HG03342 (cell line): ENCODE measurements around the gene ARID1B.

Experiments
- ATAC-seq: cut with Tn5 transposase; IDR thresholded peaks from one replicate; pipeline ENCODE4 v1.9.1; 2021; ENCODE audit warnings: mild to moderate bottlenecking, moderate library complexity; ENCODE audit not compliant: unreplicated experiment

ARID1B gene

DNA sequence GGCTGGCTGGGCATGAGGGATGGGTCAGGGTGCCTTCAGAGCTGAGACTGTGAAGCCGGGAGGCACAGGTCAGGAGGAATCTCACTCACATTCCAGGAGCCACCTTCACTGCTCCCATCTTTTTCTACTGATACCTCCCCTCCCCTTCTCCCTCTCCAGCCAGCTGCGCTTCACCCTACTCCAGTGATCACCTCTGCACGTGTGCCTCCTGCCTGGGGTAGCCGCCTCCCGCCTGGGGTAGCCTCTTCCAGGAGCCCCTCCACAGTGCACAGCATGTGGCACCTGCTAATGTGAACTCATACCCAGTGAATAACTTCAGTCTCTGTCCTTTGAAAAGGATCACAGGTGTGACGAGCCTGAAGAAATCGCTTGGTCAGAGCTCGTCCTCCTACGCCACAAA, 313.6 kb downstream of the ARID1B start:
- ATAC-seq, result no peak

GRCh38 chr6:157091243-157091642, 314.1 kb downstream of the ARID1B start:
- no peak for ATAC-seq

- no peak for ATAC-seq
Observed at GRCh38 chr6:157091856-157092460, 314.8 kb downstream of the ARID1B start.

DNA sequence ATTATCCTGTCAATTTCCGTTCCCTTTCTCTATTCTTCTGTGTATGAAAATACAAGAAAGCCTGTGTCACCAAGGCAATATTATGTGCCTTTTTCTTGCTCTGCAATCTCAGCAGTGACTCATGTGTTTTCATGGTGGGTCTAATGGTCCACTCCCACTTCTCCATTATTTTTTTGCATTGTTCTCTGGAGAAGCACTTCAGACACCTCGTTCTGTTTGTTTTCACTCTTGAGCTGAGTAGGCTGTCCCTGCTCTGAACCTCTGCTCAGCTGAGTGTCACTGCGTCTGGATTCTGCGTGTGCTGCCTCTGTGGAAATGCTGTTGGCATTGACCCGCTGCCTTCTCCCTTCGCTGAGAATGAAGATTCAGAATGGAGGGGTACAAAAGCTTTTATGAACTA, 315.6 kb downstream of the ARID1B start:
- no peak for ATAC-seq

GRCh38 chr6:157093536-157093935, 316.4 kb downstream of the ARID1B start:
- ATAC-seq, result no peak

- ATAC-seq, result peak; percentile 67
Observed at GRCh38 chr6:157094038-157094437, 316.9 kb downstream of the ARID1B start.

DNA sequence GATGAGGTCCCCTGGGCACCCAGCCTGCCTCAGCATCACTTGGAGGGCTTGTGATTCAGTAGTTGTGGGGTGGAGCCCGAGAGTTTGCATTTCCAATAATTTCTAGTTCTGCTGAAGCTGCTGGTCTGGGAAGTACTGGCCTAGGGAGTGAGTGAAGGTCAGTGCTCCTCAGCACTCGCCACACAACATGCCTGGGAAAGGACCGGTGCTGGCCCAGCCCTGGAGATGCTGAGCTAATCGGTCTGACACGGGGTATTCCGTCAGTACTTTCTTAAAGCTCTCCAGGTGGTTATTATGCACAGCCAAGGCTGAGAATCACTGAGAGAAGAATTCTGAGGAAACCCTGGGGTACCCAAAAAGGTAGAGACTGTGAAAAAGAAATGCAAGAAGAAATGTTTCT, 317.9 kb downstream of the ARID1B start:
- no peak for ATAC-seq

DNA sequence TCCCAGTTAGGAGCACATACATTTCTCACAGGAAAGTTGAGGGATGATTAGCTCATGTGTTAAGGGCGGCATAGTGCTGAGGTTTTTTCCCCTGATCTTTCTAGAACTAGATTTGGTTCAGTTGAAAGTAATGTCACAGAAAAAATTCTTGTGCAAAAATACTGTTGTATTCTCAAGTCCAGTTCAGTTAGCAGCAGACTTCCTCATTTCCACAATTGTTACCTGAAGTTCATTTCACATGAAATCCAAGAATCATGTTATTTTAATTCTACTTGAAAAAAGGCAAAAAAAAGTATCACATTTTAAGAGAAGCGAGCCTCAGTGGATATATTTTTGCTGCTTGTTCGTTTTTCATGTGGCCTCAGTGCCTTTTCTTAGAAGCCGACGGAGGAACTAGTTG, 318.4 kb downstream of the ARID1B start:
- no peak for ATAC-seq

DNA sequence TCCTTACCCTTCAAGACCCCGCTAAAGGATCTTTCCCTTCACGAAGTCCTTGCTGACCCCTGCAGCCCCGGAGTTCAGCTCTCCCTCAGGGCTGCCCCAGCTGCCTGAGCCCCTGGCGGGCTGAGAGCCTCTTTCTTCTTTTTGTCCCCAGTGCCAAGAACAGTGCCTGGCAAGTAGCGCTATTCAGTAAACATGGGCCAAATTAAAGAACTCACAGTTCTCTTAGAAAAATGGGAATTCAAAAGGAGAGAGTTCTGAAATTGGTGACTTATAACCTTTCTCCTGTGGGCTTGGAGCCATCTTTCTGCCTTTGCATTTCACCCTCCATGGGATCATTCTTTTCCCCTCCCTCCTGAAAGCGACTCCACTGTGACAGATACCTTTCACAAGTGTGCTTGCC, 318.9 kb downstream of the ARID1B start:
- no peak for ATAC-seq

DNA sequence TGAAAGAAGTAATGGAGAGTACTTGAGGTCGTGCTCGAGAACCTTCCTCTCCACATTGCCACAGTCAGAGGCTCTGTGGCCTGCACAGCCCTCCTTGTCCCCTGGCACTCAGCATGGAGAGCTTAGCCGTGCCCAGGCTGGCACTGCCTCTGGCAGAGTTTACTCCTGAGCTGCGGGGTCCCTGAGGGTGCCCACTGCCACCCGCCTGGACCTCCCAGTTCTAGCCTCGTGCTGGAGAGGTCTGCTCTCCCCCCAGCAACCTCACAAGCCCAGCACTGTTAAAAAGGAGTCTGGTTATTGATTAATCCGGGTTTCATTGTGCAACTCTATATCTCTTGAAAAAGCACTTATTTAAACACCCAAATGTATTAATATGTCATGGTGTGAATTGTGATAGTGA, 319.3 kb downstream of the ARID1B start:
- ATAC-seq, result no peak

DNA sequence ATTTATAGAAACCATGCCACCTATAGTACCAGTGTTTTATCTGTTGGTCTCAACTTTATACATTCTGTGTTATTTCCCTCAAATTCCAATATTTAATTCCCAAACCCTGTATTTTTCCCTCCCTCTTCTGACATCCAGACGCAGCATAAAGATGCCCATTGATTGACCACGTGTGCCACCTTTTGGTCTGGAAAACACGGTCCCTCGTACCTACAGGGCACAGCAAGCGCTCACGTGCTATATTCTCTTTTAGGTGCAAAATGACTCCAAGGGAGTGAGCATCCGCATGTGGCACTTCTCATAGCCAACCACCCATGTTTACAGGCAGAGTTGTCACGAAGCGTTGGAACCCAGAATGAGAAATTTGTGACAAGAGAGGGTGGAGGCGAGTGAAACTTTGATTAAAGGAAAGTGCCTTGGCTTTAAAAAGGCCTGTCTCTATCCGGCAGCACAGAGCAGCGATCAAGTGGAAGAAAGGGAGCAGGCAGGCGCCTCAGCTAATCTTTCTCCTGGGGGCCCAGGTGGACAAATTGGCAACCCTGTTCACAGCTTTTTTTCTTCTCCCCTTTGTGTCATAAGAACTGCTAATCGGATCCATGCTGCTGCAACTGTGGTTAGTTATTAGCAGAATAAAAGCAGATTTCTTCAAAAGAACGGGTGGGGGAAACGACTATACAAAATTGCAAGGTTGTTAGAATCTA, 320.2 kb downstream of the ARID1B start:
- no peak for ATAC-seq

DNA sequence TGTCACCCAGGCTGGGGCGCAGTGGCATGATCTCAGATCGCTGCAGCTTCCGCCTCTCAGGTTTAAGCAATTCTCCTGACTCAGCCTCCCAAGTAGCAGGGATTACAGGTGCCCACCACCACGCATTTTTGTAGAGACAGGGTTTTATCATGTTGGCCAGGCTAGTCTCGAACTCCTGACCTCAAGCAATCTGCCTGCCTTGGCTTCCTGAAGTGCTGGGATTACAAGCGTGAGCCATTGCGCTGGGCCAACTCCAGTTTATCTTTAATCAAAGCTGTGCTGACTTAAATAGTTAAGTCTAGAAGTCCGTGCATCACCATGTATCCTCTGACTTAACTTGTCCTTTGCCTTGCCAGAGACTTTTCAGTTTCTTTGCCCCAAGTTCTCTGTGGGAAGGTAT, 321.8 kb downstream of the ARID1B start:
- ATAC-seq, result no peak

- ATAC-seq, result peak; percentile 99
Observed at GRCh38 chr6:157099912-157100593, 322.9 kb downstream of the ARID1B start.

DNA sequence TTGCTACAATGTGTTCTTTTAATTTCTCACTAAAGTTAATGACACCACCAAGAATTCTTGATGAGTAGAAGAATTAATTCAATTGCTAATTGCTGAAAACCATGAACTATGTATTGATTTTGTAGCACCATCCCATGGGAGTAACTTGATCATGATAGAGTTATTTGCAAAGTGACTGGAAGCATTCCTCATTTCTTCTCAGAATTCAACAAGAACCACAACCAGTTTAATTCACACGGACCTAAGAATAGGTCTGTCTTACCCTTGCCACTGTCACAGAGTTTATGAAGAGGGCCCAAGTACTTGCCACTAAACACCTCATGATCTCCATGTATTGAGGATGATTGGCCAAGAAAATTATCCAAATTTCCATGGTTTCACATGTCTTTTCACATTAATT, 324.0 kb downstream of the ARID1B start:
- ATAC-seq, result no peak

GRCh38 chr6:157104803-157105202, 327.6 kb downstream of the ARID1B start:
- ATAC-seq, result no peak

DNA sequence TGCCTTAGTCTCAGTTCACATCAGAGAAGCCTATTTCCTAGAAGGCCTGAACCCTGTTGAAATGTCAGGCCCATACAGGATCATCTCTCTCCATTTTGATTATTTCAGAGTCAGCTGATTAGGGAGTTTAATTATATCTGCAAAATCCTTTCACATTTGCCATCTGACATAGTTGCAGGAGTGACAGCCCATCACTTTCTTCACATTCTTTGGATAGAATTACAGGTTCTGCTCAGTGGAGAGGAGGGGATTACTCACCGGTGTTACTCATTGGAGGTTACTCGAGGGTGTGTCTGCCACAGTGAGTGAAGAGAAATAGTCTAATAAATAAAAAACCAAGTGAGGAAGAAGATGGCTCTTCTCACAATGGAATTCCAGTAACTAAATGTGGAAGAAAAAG, 329.3 kb downstream of the ARID1B start:
- ATAC-seq, result no peak

GRCh38 chr6:157107571-157107914, 330.4 kb downstream of the ARID1B start:
- no peak for ATAC-seq

- no peak for ATAC-seq
Observed at GRCh38 chr6:157107915-157108651, 330.9 kb downstream of the ARID1B start.

- ATAC-seq, result no peak
Observed at GRCh38 chr6:157108923-157109322, 331.7 kb downstream of the ARID1B start.

- ATAC-seq, result no peak
Observed at GRCh38 chr6:157110607-157111006, 333.4 kb downstream of the ARID1B start.

GRCh38 chr6:157113389-157113788, 336.2 kb downstream of the ARID1B start:
- no peak for ATAC-seq

DNA sequence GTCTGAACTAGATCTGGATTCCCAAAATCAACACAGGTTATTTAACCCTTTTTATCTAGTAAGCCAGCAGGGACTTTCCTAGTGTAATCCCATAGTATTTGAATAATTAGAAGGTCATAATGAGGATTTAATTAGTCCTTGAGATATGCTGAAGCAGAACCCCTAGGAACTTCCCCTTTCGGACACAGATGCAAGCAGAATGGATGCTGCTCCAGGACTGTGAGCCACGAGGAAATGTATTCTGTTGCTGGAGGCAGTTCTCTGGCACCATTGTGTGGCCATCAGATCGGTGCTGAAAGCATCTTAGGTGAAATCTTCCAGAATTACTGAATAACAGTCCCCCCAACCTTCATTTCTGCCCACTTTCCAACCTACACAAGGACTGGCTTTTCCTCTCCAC, 339.2 kb downstream of the ARID1B start:
- no peak for ATAC-seq
